Ammon's horn (tissue), 1 donor: ENCODE results near the gene TMEM151A.
"Not testable (repeated sequence)": the region's sequence is repeated elsewhere in the genome, so short reads cannot be mapped to it uniquely, and the experiment has no call there.

ENCODE experiments used
- DNase-seq: peaks from one replicate; pipeline ENCODE4 v3.0.0-alpha.2; 2016; ENCODE audit warnings: low spot score

The TMEM151A gene

GRCh38 chr11:66309475-66309874 lies 17.8 kb downstream of the TMEM151A start:
- no peak for DNase-seq

- no peak for DNase-seq
These were observed 18.6 kb downstream of the TMEM151A start for GRCh38 chr11:66310324-66310723.

GRCh38 chr11:66310803-66311440 lies 19.2 kb downstream of the TMEM151A start:
- DNase-seq, result not testable (repeated sequence)

- no peak for DNase-seq
These were observed 19.8 kb downstream of the TMEM151A start for GRCh38 chr11:66311470-66311964.

GRCh38 chr11:66311965-66312548 lies 20.4 kb downstream of the TMEM151A start:
- DNase-seq, result peak; percentile 94

GRCh38 chr11:66312549-66313320 lies 21.0 kb downstream of the TMEM151A start:
- DNase-seq, result peak; percentile 95

GRCh38 chr11:66313321-66314185 lies 21.9 kb downstream of the TMEM151A start:
- no peak for DNase-seq

GRCh38 chr11:66314186-66314501 lies 22.4 kb downstream of the TMEM151A start:
- no peak for DNase-seq

GRCh38 chr11:66314561-66315497 lies 23.1 kb downstream of the TMEM151A start:
- no peak for DNase-seq

- DNase-seq, result no peak
These were observed 23.8 kb downstream of the TMEM151A start for GRCh38 chr11:66315498-66315885.

- no peak for DNase-seq
These were observed 24.5 kb downstream of the TMEM151A start for GRCh38 chr11:66315921-66316811.

- DNase-seq, result no peak
These were observed 25.2 kb downstream of the TMEM151A start, which contains the start of gene CD248 for GRCh38 chr11:66316849-66317251. CD248 (minus strand) TSS chr11:66317044; CDS start chr11:66317027, 17 bp downstream.

GRCh38 chr11:66317322-66317722 lies 25.6 kb downstream of the TMEM151A start:
- no peak for DNase-seq

- peak; percentile 69 for DNase-seq
These were observed 26.3 kb downstream of the TMEM151A start for GRCh38 chr11:66317723-66318599.

GRCh38 chr11:66318600-66318970 lies 26.9 kb downstream of the TMEM151A start:
- DNase-seq, result no peak

GRCh38 chr11:66320289-66320688 lies 28.6 kb downstream of the TMEM151A start:
- not testable (repeated sequence) for DNase-seq

- not testable (repeated sequence) for DNase-seq
These were observed 29.1 kb downstream of the TMEM151A start for GRCh38 chr11:66320748-66321147.

- DNase-seq, result no peak
These were observed 29.9 kb downstream of the TMEM151A start for GRCh38 chr11:66321606-66322005.
